SK-N-SH (cell line): ENCODE results near the gene FAT1. TPM values are rescaled to one million over a fixed set of nuclear protein-coding genes. Genes with fewer than 3 reads are reported as not detected.

ENCODE experiments used
- CTCF ChIA-PET: fragments of 300-600, 350-600 bp; formaldehyde crosslinking; extraction: SDS; loops from one replicate; lab custom pipeline; 2021; lab: Yijun Ruan, JAX
- POLR2A ChIA-PET: fragments of 350-600 bp; sonication (Branson Sonifier 250); formaldehyde crosslinking; extraction: SDS; loops from one replicate; lab custom pipeline; 2020; ENCODE audit warnings: antibody characterized with exemption, inconsistent platforms; lab: Yijun Ruan, JAX
- DNase-seq: peaks from one replicate; pipeline ENCODE4 v3.0.0; 2012
- H2AFZ ChIP-seq: fragments of 200-600 bp; sonication (generic); 2 replicates; pipeline ENCODE4 v1.8.1; 2016; ENCODE audit warnings: antibody characterized with exemption, mild to moderate bottlenecking, low read depth
- H3F3A ChIP-seq: fragments of 200-600 bp; sonication (generic); replicated peaks from 2 replicates; pipeline ENCODE3; 2016; ENCODE audit warnings: antibody characterized with exemption, mild to moderate bottlenecking; ENCODE audit not compliant: insufficient read depth
- H3K27ac ChIP-seq, 2 experiments: fragments of 200-500 bp in 1 of 2; fragments of 200-600 bp in 1 of 2; sonication (Bioruptor generic) in 1 of 2; sonication (generic), shearing (Covaris generic) in 1 of 2; 2 replicates each; pipeline versions ENCODE4 v1.5.1 to v1.6.1; 2014 to 2016; ENCODE audit warnings: low read depth in 2 of 2, inconsistent platforms in 1 of 2, low read length in 1 of 2, mild to moderate bottlenecking in 1 of 2, mixed read lengths in 1 of 2
- H3K27me3 ChIP-seq: fragments of 200-600 bp; sonication (generic), shearing (Covaris generic); 2 replicates; pipeline ENCODE4 v1.6.1; 2016; ENCODE audit warnings: mixed run types; ENCODE audit not compliant: insufficient read depth
- H3K36me3 ChIP-seq, 2 experiments: fragments of 200-500 bp in 1 of 2; fragments of 200-600 bp in 1 of 2; sonication (Bioruptor generic) in 1 of 2; sonication (generic) in 1 of 2; replicated peaks in 1 of 2; 2 replicates each; pipeline versions ENCODE3 to v1.5.1; 2014 to 2016; ENCODE audit warnings: low read length in 1 of 2, mild to moderate bottlenecking in 1 of 2; ENCODE audit not compliant: insufficient read depth in 2 of 2, control insufficient read depth in 1 of 2
- H3K4me1 ChIP-seq, 2 experiments: fragments of 200-500 bp in 1 of 2; fragments of 200-600 bp in 1 of 2; sonication (Bioruptor generic) in 1 of 2; sonication (generic), shearing (Covaris generic) in 1 of 2; 2 replicates each; pipeline versions ENCODE4 v1.5.1 to v1.6.1; 2014 to 2016; ENCODE audit warnings: low read depth in 1 of 2, low read length in 1 of 2, mixed run types in 1 of 2; ENCODE audit not compliant: insufficient read depth in 2 of 2, control insufficient read depth in 1 of 2
- H3K4me2 ChIP-seq: fragments of 200-600 bp; sonication (generic), shearing (Covaris generic); 2 replicates; pipeline ENCODE4 v1.6.1; 2017; ENCODE audit warnings: mixed run types
- H3K4me3 ChIP-seq, 2 experiments: fragments of 200-500 bp in 1 of 2; fragments of 200-600 bp in 1 of 2; sonication (Bioruptor generic) in 1 of 2; sonication (generic), shearing (Covaris generic) in 1 of 2; 2 replicates each; pipeline versions ENCODE4 v1.5.1 to v1.8.1; 2014 to 2016; ENCODE audit warnings: low read depth in 2 of 2, inconsistent platforms in 1 of 2, low read length in 1 of 2, mild to moderate bottlenecking in 1 of 2, mixed read lengths in 1 of 2, moderate library complexity in 1 of 2
- H3K79me2 ChIP-seq: fragments of 200-600 bp; sonication (generic); 2 replicates; pipeline ENCODE4 v1.8.1; 2017; ENCODE audit warnings: mild to moderate bottlenecking; ENCODE audit not compliant: insufficient read depth
- H3K9ac ChIP-seq: fragments of 200-600 bp; sonication (generic); 2 replicates; pipeline ENCODE4 v1.6.1; 2017; ENCODE audit warnings: mixed run types
- H3K9me2 ChIP-seq: fragments of 200-600 bp; sonication (generic); 2 replicates; pipeline ENCODE4 v1.6.1; 2017; ENCODE audit warnings: mixed run types
- H3K9me3 ChIP-seq: fragments of 200-600 bp; sonication (generic); 2 replicates; pipeline ENCODE4 v1.6.1; 2017; ENCODE audit warnings: mixed run types, mild to moderate bottlenecking, moderate library complexity
- H4K20me1 ChIP-seq: fragments of 200-600 bp; sonication (generic); 2 replicates; pipeline ENCODE4 v1.6.1; 2017; ENCODE audit warnings: mild to moderate bottlenecking, mixed run types; ENCODE audit not compliant: insufficient read depth
- CHD2 ChIP-seq: fragments of 150-350 bp; IDR thresholded peaks from 2 replicates; pipeline ENCODE4 v1.6.1; 2018; ENCODE audit warnings: low read length; ENCODE audit not compliant: partially characterized antibody
- CTCF ChIP-seq: fragments of 200-600 bp; sonication (generic); IDR thresholded peaks from 2 replicates; pipeline ENCODE4 v1.6.1; 2017; ENCODE audit warnings: antibody characterized with exemption, mild to moderate bottlenecking, moderate library complexity
- ELF1 ChIP-seq: IDR thresholded peaks from 2 replicates; pipeline ENCODE4 v1.4.0; 2012
- EP300 ChIP-seq, 2 experiments: IDR thresholded peaks; 2 replicates each; pipeline versions ENCODE4 v1.4.0 to v1.6.1; 2012; ENCODE audit warnings: borderline replicate concordance in 1 of 2, low read depth in 1 of 2, low read length in 1 of 2
- GABPA ChIP-seq: IDR thresholded peaks from 2 replicates; pipeline ENCODE4 v1.4.0; 2012; ENCODE audit warnings: low read depth, mild to moderate bottlenecking
- IRF3 ChIP-seq: fragments of 150-350 bp; IDR thresholded peaks from 2 replicates; pipeline ENCODE4 v1.6.1; 2016; ENCODE audit warnings: mild to moderate bottlenecking, low read depth, low read length
- JUND ChIP-seq: IDR thresholded peaks from 2 replicates; pipeline ENCODE4 v1.4.0; 2012
- MAX ChIP-seq: IDR thresholded peaks from 2 replicates; pipeline ENCODE4 v1.4.0; 2012; ENCODE audit warnings: low read depth
- MXI1 ChIP-seq: IDR thresholded peaks from 2 replicates; pipeline ENCODE4 v1.6.1; 2012; ENCODE audit warnings: mild to moderate bottlenecking, low read depth, low read length, improper control_type of control experiment
- POLR2AphosphoS5 ChIP-seq: IDR thresholded peaks from 2 replicates; pipeline ENCODE4 v1.6.1; 2012; ENCODE audit warnings: low read depth, low read length
- RCOR1 ChIP-seq: fragments of 150-350 bp; IDR thresholded peaks from 2 replicates; pipeline ENCODE4 v1.6.1; 2017; ENCODE audit warnings: antibody characterized with exemption, low read length
- SMC3 ChIP-seq: IDR thresholded peaks from 2 replicates; pipeline ENCODE4 v1.6.1; 2012; ENCODE audit warnings: low read depth, low read length, improper control_type of control experiment
- TAF1 ChIP-seq: IDR thresholded peaks from 2 replicates; pipeline ENCODE4 v1.6.1; 2012; ENCODE audit warnings: low read depth, mild to moderate bottlenecking, low read length, moderate library complexity, borderline replicate concordance
- TCF12 ChIP-seq: IDR thresholded peaks from 2 replicates; pipeline ENCODE4 v1.4.0; 2012
- USF2 ChIP-seq: fragments of 150-350 bp; IDR thresholded peaks from 2 replicates; pipeline ENCODE4 v1.6.1; 2017; ENCODE audit warnings: antibody characterized with exemption, low read length, low read depth, borderline replicate concordance
- YY1 ChIP-seq: IDR thresholded peaks from 2 replicates; pipeline ENCODE4 v1.4.0; 2012; ENCODE audit warnings: low read depth, mild to moderate bottlenecking
- ZBTB33 ChIP-seq: IDR thresholded peaks from 2 replicates; pipeline ENCODE4 v1.4.0; 2012; ENCODE audit warnings: low read depth, borderline replicate concordance
- WGBS: methylation state at CpG from one replicate; pipeline ENCODE4 v1.1.6; 2017; ENCODE audit warnings: low lambda C conversion rate; 5-methylcytosine and 5-hydroxymethylcytosine counted together
- polyA plus RNA-seq, 3 experiments: library from polyadenylated mRNA; depleted of rRNA; stranded (reverse); fragments of >200 nt; gene quantifications; 2 replicates each; pipeline ENCODE4 v1.2.3, GENCODE V29; 2012

The FAT1 gene
- polyA plus RNA-seq, 1 of the 3 experiments (the other 2 are of a cell fraction), result 41.3 TPM

GRCh38 chr4:186734251-186734650 lies 10.6 kb upstream of the FAT1 start:
- CTCF ChIA-PET, result no interaction called here
- WGBS, result 56% methylated on average over 7 of the region's 7 CpGs
- Histone ChIP-seq H3K4me1 (no peaks in the 10 kb centered on the region; a peak in 1 of 4 replicates), H3K4me3 (no peak overlapping the region), H3K79me2 (no peaks in the 10 kb centered on the region), H2AFZ (no peak overlapping the region), H3K36me3 (no peaks in the 10 kb centered on the region), H3K9me3 (no peaks in the 10 kb centered on the region), H3K9ac (no peak overlapping the region), H3K9me2 (no peaks in the 10 kb centered on the region), H3F3A (peaks cover 8% of the 10 kb centered on the region), H3K4me2 (no peak overlapping the region), H3K27me3 (no peaks in the 10 kb centered on the region; the same call in 1 of the 2 replicates), H4K20me1 (no peaks in the 10 kb centered on the region), H3K27ac (no peak overlapping the region)
- no peak for DNase-seq
- TF ChIP-seq IRF3, result no peak
- TF ChIP-seq TAF1, result no peak
- TF ChIP-seq GABPA, result no peak
- TF ChIP-seq ZBTB33, result no peak
- TF ChIP-seq MXI1, result no peak
- no peak for TF ChIP-seq TCF12
- no peak for TF ChIP-seq JUND
- TF ChIP-seq POLR2AphosphoS5, result no peak
- no peak for TF ChIP-seq MAX
- TF ChIP-seq ELF1, result no peak
- TF ChIP-seq CTCF, result no peak
- no peak for TF ChIP-seq RCOR1
- TF ChIP-seq SMC3, result no peak
- no peak for TF ChIP-seq CHD2
- TF ChIP-seq EP300 (IDR thresholded peaks at IDR 0.05; ENCODE audit: borderline replicate concordance in 1 of 2, low read depth in 1 of 2, low read length in 1 of 2), result no peak
- no peak for TF ChIP-seq YY1
- no peak for TF ChIP-seq USF2
- POLR2A ChIA-PET, result no interaction called here
